Panc1 (cell line): ENCODE data around the gene DCAF4L1.

Source experiments
- CTCF ChIP-seq: fragments of 450-650 bp; IDR thresholded peaks from 2 replicates; pipeline ENCODE4 v1.5.1; 2017; ENCODE audit warnings: mild to moderate bottlenecking
- POLR2AphosphoS5 ChIP-seq: IDR thresholded peaks from 2 replicates; pipeline ENCODE4 v1.6.1; 2012; ENCODE audit warnings: mild to moderate bottlenecking, low read depth, low read length, moderate library complexity
- REST ChIP-seq, 2 experiments: IDR thresholded peaks; 2 replicates each; pipeline ENCODE4 v1.6.1; 2011 to 2012; ENCODE audit warnings: low read depth in 2 of 2, control low read depth in 1 of 2, low read length in 1 of 2, mild to moderate bottlenecking in 1 of 2, moderate library complexity in 1 of 2; ENCODE audit not compliant: insufficient read depth in 1 of 2
- SIN3A ChIP-seq: IDR thresholded peaks from 2 replicates; pipeline ENCODE4 v1.6.1; 2012; ENCODE audit warnings: low read depth, mild to moderate bottlenecking, low read length, moderate library complexity, borderline replicate concordance; ENCODE audit not compliant: insufficient read depth

- TF ChIP-seq CTCF = no peak
- TF ChIP-seq POLR2AphosphoS5 = no peak
- TF ChIP-seq REST (IDR thresholded peaks at IDR 0.05; ENCODE audit: insufficient read depth in 1 of 2, low read depth in 2 of 2, low read length in 1 of 2) = no peak
- no peak for TF ChIP-seq SIN3A
Observed at GRCh38 chr4:41932988-41933387, 48.6 kb upstream of the DCAF4L1 start.
